GM12873 (cell line): Measurements from ENCODE around the gene ZNF154.

ENCODE experiments used
- TF ChIP-seq, protein P1 (sequence below): IDR thresholded peaks from 2 replicates; pipeline ENCODE4 v1.5.1; 2012; ENCODE audit warnings: low read depth, mild to moderate bottlenecking, moderate library complexity, low read length, control low read depth; ENCODE audit not compliant: insufficient read depth; ENCODE audit errors: missing control alignments

Gene ZNF154

GRCh38 chr19:57671124-57671895 is 37.7 kb downstream of the ZNF154 start:
- TF ChIP-seq, protein P1, sequence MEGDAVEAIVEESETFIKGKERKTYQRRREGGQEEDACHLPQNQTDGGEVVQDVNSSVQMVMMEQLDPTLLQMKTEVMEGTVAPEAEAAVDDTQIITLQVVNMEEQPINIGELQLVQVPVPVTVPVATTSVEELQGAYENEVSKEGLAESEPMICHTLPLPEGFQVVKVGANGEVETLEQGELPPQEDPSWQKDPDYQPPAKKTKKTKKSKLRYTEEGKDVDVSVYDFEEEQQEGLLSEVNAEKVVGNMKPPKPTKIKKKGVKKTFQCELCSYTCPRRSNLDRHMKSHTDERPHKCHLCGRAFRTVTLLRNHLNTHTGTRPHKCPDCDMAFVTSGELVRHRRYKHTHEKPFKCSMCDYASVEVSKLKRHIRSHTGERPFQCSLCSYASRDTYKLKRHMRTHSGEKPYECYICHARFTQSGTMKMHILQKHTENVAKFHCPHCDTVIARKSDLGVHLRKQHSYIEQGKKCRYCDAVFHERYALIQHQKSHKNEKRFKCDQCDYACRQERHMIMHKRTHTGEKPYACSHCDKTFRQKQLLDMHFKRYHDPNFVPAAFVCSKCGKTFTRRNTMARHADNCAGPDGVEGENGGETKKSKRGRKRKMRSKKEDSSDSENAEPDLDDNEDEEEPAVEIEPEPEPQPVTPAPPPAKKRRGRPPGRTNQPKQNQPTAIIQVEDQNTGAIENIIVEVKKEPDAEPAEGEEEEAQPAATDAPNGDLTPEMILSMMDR: no peak

DNA sequence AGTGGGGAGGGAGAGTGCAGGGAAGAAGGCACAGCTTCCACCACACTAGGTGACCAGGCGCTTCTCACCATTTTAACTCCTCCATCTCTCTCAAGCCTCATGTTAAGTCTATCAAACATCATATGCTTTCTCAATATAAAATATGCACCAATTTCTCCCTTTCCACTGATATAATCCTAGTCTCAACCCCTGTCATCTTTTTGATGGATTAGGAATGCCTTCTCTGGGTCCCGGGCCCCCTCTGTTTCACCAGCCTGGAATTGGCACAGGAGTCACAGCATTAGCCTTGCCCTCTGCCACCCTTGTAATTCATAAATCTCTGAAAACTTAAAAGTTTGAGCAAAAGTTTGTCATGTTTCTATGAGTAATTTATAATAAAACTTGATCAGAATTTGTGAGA is 40.4 kb downstream of the ZNF154 start, which contains the start of gene ZSCAN4:
TSS of gene ZSCAN4 (plus strand) at position 301 of the 400 bp plus-strand sequence. CDS start 7,211 bp downstream, outside the sequence.
- TF ChIP-seq, protein P1: no peak

GRCh38 chr19:57667228-57667627 is 41.8 kb downstream of the ZNF154 start:
- TF ChIP-seq, protein P1: no peak

- TF ChIP-seq, protein P1: no peak
These were observed 43.7 kb downstream of the ZNF154 start for GRCh38 chr19:57665261-57665806.

- TF ChIP-seq, protein P1: no peak
These were observed 44.5 kb downstream of the ZNF154 start for GRCh38 chr19:57664269-57665127.

- TF ChIP-seq, protein P1: no peak
These were observed 52.7 kb downstream of the ZNF154 start for GRCh38 chr19:57656346-57656745.

DNA sequence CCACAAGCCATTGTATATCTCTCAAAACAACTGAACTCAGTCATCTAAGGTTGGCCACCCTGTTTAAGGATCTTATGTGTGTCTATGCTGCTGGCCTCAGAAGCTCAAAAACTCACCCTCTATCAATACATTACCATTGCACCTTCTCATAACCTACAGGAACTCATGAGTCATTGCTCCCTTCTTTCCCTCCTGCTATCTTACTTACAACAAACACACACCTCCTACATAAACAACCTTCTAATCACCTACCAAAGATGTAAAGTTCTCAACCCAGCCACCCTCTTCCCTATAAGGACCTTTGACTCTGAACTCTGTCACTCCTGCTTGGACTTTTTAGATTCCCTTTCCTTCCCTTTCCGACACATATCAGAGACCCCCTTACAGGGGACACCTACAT is 53.6 kb downstream of the ZNF154 start:
- TF ChIP-seq, protein P1: no peak
